Subcutaneous adipose tissue (tissue), 4 donors: ENCODE measurements around the gene LHX3. TPM values are rescaled to one million over a fixed set of nuclear protein-coding genes. Genes with fewer than 3 reads are reported as not detected.

Experiments
- CTCF ChIP-seq: fragments of 450-650 bp; IDR thresholded peaks from one replicate; pipeline ENCODE4 v1.5.1; 2016; ENCODE audit warnings: low read depth, mild to moderate bottlenecking, control low read depth, antibody characterized with exemption, moderate library complexity
- total RNA-seq, 4 donors: library from RNA; depleted of rRNA; stranded (reverse); fragments of >200 nt; gene quantifications; one replicate each; pipeline ENCODE4 v1.1.0, GENCODE V29; 2016

The LHX3 gene
- total RNA-seq, 4 donors from 2014 or later = not detected

DNA sequence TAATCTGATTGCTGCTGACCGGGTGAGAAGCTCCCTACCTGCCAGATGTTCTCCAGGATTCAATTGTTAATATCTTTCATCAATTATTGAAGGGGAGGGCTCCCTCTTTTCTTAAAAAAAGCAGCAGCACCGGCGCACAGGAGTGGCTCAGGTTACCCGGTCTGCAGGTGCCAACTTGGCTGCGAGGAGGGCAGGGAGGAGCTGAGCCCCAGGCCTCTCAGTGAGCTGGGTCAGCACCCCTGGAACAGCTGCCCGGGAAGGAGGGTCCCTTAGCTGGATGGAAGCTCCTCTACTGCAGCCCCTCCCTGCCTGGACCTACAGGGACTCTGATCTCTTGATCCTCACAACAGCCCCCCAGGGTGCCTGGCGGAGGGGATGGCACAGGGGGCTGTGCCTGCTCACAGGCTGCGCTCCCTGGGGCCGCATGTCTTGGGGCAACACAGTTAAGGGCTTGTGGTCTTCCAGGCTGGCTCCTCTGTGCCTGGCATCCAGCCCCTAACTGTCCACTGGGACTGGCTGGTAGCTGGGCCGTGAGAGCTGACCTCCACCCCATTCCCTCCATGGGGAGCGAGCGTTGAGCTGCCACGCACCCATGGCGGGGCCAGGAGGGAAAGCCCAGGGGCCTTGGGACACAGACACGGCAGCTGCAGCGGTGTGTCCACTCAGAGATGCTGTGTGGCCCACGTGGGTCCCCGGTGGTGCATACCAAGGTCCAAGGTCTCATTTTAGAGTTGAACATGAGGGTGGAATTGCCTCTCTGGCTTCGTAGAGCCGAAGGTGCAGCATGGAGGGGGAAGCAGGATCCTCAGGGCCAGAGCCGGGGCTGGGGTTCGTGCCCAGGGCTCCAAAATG is 57.7 kb downstream of the LHX3 start:
- no peak for TF ChIP-seq CTCF

Other genes starting within 250 kb of the LHX3 start
- 10 to 100 TPM; 32.4 to 56.9 (median 51.2) TPM for gene UBAC1, start 243.8 kb downstream of the LHX3 start, total RNA-seq
- gene NACC2, start 109.8 kb downstream of the LHX3 start, total RNA-seq = 10 to 100 TPM; 15.0 to 35.2 (median 20.7) TPM
- gene TMEM250, start 86.3 kb downstream of the LHX3 start, total RNA-seq = 10 to 100 TPM; 11.3 to 47.8 (median 19.6) TPM
- gene QSOX2, start 40.7 kb upstream of the LHX3 start, total RNA-seq = 1 to 10 TPM; 3.7 to 5.3 (median 4.5) TPM
- gene CCDC187, start 99.0 kb upstream of the LHX3 start, total RNA-seq = not detected
- gene GPSM1, start 122.4 kb upstream of the LHX3 start, total RNA-seq = 1 to 10 TPM; 2.1 to 5.8 (median 4.1) TPM
- 10 to 100 TPM; 10.7 to 36.1 (median 20.1) TPM for gene DNLZ, start 158.6 kb upstream of the LHX3 start, total RNA-seq
- gene CARD9, start 168.5 kb upstream of the LHX3 start, total RNA-seq = 1 to 10 TPM in 3 of 4 donors, under 1 TPM in 1; 0.75 to 6.5 (median 3.3) TPM
- 10 to 100 TPM in 1 of 4 donors, 1 to 10 TPM in 3; 2.4 to 10.4 (median 3.7) TPM for gene SNAPC4, start 195.0 kb upstream of the LHX3 start, total RNA-seq
- gene ENTR1, start 205.5 kb upstream of the LHX3 start, total RNA-seq = 10 to 100 TPM; 23.3 to 42.0 (median 33.2) TPM
- 10 to 100 TPM; 14.8 to 33.3 (median 29.8) TPM for gene PMPCA, start 205.5 kb upstream of the LHX3 start, total RNA-seq
- 10 to 100 TPM in 1 of 4 donors, 1 to 10 TPM in 3; 4.4 to 12.8 (median 5.0) TPM for gene INPP5E, start 234.7 kb upstream of the LHX3 start, total RNA-seq